Measurements from ENCODE around the gene DCLK1.

GRCh38 chr13:35926859-35927530 is 204.2 kb downstream of the DCLK1 start:
- TF ChIP-seq, protein P1, sequence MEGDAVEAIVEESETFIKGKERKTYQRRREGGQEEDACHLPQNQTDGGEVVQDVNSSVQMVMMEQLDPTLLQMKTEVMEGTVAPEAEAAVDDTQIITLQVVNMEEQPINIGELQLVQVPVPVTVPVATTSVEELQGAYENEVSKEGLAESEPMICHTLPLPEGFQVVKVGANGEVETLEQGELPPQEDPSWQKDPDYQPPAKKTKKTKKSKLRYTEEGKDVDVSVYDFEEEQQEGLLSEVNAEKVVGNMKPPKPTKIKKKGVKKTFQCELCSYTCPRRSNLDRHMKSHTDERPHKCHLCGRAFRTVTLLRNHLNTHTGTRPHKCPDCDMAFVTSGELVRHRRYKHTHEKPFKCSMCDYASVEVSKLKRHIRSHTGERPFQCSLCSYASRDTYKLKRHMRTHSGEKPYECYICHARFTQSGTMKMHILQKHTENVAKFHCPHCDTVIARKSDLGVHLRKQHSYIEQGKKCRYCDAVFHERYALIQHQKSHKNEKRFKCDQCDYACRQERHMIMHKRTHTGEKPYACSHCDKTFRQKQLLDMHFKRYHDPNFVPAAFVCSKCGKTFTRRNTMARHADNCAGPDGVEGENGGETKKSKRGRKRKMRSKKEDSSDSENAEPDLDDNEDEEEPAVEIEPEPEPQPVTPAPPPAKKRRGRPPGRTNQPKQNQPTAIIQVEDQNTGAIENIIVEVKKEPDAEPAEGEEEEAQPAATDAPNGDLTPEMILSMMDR (IDR thresholded peaks at IDR 0.05): no peak
- no peak for TF ChIP-seq POLR2A (IDR thresholded peaks at IDR 0.05)

Data from adrenal gland (tissue), 5 donors.